ENCODE measurements around the gene PP2D1. TPM values are rescaled to one million over a fixed set of nuclear protein-coding genes. Genes with fewer than 3 reads are reported as not detected.

The PP2D1 gene
- polyA plus RNA-seq, 2 of the 4 experiments (the other 2 are of a cell fraction), result not detected

DNA sequence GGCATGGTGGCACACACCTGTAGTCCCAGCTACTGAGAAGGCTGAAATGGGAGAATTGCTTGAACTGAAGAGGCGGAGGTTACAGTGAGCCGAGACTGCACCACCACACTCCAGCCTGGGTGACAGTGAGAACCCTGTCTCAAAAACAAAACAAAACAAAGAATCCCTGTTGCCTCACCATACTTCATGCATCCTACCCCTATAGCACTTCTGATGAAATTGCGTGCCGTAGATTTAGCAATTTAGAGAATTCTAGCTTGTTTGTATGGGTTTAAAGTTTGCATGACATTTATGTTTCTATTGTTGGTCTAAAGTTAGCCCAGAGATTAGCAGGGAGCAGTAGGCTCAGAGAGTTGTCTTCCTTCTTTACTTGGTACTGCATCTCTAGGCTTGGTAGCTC is 57.4 kb downstream of the PP2D1 start:
- POLR2A ChIA-PET, result no interaction called here
- Histone ChIP-seq H3K9me3 (no peaks in the 10 kb centered on the region), H3K4me2 (no peak overlapping the region), H3K4me1 (peaks cover 31% of the 10 kb centered on the region), H3K4me3 (no peak overlapping the region), H3K27ac (no peak overlapping the region)
- FAIRE-seq (no peak), DNase-seq (ENCODE audit: low read depth in 1 of 2, low spot score in 1 of 2) (no peak), ATAC-seq (no peak)
- TF ChIP-seq HDAC2 (IDR thresholded peaks at IDR 0.05) (no peak), NR3C1 (IDR thresholded peaks at IDR 0.05) (no peak), CEBPB (IDR thresholded peaks at IDR 0.05) (no peak), TFCP2L1 (CRISPR knock-in tag; IDR thresholded peaks at IDR 0.05) (no peak), EHF (CRISPR knock-in tag; IDR thresholded peaks at IDR 0.05) (no peak), CBX2 (IDR thresholded peaks at IDR 0.05; ENCODE audit: borderline replicate concordance, low read depth) (no peak), KDM5A (IDR thresholded peaks at IDR 0.05) (no peak), RCOR1 (IDR thresholded peaks at IDR 0.05; ENCODE audit: low read depth, low read length) (no peak), ZC3H11A (IDR thresholded peaks at IDR 0.05) (no peak), RNF2 (IDR thresholded peaks at IDR 0.05; ENCODE audit: borderline replicate concordance, low read depth) (no peak), NPAS2 (CRISPR knock-in tag; IDR thresholded peaks at IDR 0.05; ENCODE audit: borderline replicate concordance) (no peak), CHD2 (IDR thresholded peaks at IDR 0.05; ENCODE audit: low read length, partially characterized antibody) (no peak), KDM1A (IDR thresholded peaks at IDR 0.05; ENCODE audit: low read depth) (no peak)
- TF ChIP-seq, protein P1, sequence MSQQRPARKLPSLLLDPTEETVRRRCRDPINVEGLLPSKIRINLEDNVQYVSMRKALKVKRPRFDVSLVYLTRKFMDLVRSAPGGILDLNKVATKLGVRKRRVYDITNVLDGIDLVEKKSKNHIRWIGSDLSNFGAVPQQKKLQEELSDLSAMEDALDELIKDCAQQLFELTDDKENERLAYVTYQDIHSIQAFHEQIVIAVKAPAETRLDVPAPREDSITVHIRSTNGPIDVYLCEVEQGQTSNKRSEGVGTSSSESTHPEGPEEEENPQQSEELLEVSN (IDR thresholded peaks at IDR 0.05; ENCODE audit: borderline replicate concordance, low read depth), result no peak
- CTCF ChIA-PET, result no interaction called here
- 96% methylated on average over 4 of the region's 4 CpGs for WGBS (ENCODE audit: missing lambda C conversion rate)

DNA sequence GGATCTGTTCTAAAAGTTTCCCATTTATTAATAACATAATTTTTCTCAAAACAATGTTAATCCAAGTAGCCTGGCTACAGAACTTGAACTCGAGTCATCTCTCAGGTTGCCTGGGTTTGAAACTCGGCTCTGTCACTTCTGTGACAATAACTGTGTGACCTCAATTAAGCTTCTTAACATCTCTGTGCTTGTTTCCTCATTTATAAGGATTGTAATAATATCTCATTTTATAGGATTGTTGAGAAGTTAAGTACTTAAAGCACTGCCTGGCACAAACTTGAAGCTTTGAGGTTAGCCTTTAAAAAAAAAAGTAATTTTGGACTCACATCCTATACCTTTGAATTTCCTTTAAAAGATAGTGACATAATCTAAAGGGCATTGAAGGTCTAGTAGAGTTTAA is 61.7 kb downstream of the PP2D1 start:
- CTCF ChIA-PET, result no interaction called here
- FAIRE-seq (no peak), DNase-seq (ENCODE audit: low read depth in 1 of 2, low spot score in 1 of 2) (no peak), ATAC-seq (no peak)
- no peak overlapping the region for H3K27ac ChIP-seq
- H3K4me2 ChIP-seq, result peak overlapping the region; percentile 79
- H3K9me3 ChIP-seq, result no peaks in the 10 kb centered on the region
- POLR2A ChIA-PET, result interaction anchor here (0.6 kb wide), 1 partner anchor 25 kb away, joined by 3 read pairs; no protein-coding TSS in a partner anchor
- WGBS (ENCODE audit: missing lambda C conversion rate), result 86% methylated on average over 2 of the region's 2 CpGs
- no peak overlapping the region for H3K4me3 ChIP-seq
- peaks cover 27% of the 10 kb centered on the region; the same call in 2 of the 3 replicates for H3K4me1 ChIP-seq
- TF ChIP-seq, protein P2, sequence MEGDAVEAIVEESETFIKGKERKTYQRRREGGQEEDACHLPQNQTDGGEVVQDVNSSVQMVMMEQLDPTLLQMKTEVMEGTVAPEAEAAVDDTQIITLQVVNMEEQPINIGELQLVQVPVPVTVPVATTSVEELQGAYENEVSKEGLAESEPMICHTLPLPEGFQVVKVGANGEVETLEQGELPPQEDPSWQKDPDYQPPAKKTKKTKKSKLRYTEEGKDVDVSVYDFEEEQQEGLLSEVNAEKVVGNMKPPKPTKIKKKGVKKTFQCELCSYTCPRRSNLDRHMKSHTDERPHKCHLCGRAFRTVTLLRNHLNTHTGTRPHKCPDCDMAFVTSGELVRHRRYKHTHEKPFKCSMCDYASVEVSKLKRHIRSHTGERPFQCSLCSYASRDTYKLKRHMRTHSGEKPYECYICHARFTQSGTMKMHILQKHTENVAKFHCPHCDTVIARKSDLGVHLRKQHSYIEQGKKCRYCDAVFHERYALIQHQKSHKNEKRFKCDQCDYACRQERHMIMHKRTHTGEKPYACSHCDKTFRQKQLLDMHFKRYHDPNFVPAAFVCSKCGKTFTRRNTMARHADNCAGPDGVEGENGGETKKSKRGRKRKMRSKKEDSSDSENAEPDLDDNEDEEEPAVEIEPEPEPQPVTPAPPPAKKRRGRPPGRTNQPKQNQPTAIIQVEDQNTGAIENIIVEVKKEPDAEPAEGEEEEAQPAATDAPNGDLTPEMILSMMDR (IDR thresholded peaks at IDR 0.05), result no peak
- TF ChIP-seq HOXB13 (CRISPR knock-in tag; IDR thresholded peaks at IDR 0.05; ENCODE audit: low read depth) (no peak), NFE2L2 (conservative IDR thresholded peaks at IDR 0.05; ENCODE audit: low read length) (no peak), JUNB (IDR thresholded peaks at IDR 0.05) (no peak), PHF8 (IDR thresholded peaks at IDR 0.05; ENCODE audit: borderline replicate concordance, low read depth) (no peak), KDM5A (IDR thresholded peaks at IDR 0.05) (no peak), ZC3H11A (IDR thresholded peaks at IDR 0.05) (no peak), MYC (IDR thresholded peaks at IDR 0.05; ENCODE audit: borderline replicate concordance, low read length) (no peak), CHD4 (IDR thresholded peaks at IDR 0.05; ENCODE audit: borderline replicate concordance) (no peak), ZFP36 (IDR thresholded peaks at IDR 0.05; ENCODE audit: borderline replicate concordance, partially characterized antibody) (no peak), FOSB (CRISPR knock-in tag; IDR thresholded peaks at IDR 0.05) (no peak), HOXA7 (CRISPR knock-in tag; IDR thresholded peaks at IDR 0.05) (no peak), EHF (CRISPR knock-in tag; IDR thresholded peaks at IDR 0.05) (no peak), CEBPB (IDR thresholded peaks at IDR 0.05) (no peak), CHD2 (IDR thresholded peaks at IDR 0.05; ENCODE audit: low read length, partially characterized antibody) (no peak)
- TF ChIP-seq, protein P3, sequence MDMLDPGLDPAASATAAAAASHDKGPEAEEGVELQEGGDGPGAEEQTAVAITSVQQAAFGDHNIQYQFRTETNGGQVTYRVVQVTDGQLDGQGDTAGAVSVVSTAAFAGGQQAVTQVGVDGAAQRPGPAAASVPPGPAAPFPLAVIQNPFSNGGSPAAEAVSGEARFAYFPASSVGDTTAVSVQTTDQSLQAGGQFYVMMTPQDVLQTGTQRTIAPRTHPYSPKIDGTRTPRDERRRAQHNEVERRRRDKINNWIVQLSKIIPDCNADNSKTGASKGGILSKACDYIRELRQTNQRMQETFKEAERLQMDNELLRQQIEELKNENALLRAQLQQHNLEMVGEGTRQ (IDR thresholded peaks at IDR 0.05), result no peak
- TF ChIP-seq, protein P4, sequence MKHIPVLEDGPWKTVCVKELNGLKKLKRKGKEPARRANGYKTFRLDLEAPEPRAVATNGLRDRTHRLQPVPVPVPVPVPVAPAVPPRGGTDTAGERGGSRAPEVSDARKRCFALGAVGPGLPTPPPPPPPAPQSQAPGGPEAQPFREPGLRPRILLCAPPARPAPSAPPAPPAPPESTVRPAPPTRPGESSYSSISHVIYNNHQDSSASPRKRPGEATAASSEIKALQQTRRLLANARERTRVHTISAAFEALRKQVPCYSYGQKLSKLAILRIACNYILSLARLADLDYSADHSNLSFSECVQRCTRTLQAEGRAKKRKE (CRISPR knock-in tag; IDR thresholded peaks at IDR 0.05; ENCODE audit: low read depth), result no peak
